ENCODE results near the gene GRAP.

- TF ChIP-seq, protein P1, sequence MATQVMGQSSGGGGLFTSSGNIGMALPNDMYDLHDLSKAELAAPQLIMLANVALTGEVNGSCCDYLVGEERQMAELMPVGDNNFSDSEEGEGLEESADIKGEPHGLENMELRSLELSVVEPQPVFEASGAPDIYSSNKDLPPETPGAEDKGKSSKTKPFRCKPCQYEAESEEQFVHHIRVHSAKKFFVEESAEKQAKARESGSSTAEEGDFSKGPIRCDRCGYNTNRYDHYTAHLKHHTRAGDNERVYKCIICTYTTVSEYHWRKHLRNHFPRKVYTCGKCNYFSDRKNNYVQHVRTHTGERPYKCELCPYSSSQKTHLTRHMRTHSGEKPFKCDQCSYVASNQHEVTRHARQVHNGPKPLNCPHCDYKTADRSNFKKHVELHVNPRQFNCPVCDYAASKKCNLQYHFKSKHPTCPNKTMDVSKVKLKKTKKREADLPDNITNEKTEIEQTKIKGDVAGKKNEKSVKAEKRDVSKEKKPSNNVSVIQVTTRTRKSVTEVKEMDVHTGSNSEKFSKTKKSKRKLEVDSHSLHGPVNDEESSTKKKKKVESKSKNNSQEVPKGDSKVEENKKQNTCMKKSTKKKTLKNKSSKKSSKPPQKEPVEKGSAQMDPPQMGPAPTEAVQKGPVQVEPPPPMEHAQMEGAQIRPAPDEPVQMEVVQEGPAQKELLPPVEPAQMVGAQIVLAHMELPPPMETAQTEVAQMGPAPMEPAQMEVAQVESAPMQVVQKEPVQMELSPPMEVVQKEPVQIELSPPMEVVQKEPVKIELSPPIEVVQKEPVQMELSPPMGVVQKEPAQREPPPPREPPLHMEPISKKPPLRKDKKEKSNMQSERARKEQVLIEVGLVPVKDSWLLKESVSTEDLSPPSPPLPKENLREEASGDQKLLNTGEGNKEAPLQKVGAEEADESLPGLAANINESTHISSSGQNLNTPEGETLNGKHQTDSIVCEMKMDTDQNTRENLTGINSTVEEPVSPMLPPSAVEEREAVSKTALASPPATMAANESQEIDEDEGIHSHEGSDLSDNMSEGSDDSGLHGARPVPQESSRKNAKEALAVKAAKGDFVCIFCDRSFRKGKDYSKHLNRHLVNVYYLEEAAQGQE (IDR thresholded peaks at IDR 0.05), result no peak
- TF ChIP-seq POLR2A (IDR thresholded peaks at IDR 0.05; ENCODE audit: low read length) (no peak), ZC3H11A (IDR thresholded peaks at IDR 0.05) (no peak), CTCF (IDR thresholded peaks at IDR 0.05) (no peak), ZNF302 (CRISPR knock-in tag; IDR thresholded peaks at IDR 0.05) (no peak)
Measured at GRCh38 chr17:19006698-19007097, 40.1 kb downstream of the GRAP start.
